H1 (cell line): ENCODE data around the gene NKX2-4. TPM values are rescaled to one million over a fixed set of nuclear protein-coding genes. Genes with fewer than 3 reads are reported as not detected.

Experiments used
- CTCF ChIA-PET: fragments of 300-600 bp; sonication (Branson Sonifier 250); formaldehyde crosslinking; loops from one replicate; lab custom pipeline; 2021; ENCODE audit not compliant: partially characterized antibody; lab: Charles Lee
- POLR2A ChIA-PET: fragments of 300-600 bp; sonication (Branson Sonifier 250); formaldehyde crosslinking; loops from one replicate; lab custom pipeline; 2021; ENCODE audit warnings: inconsistent platforms; ENCODE audit not compliant: partially characterized antibody; lab: Charles Lee
- DNase-seq, 2 experiments: peaks; one replicate each; pipeline versions ENCODE4 v3.0.0 to v3.0.0-alpha.2; 2010 to 2022; ENCODE audit warnings: low spot score in 2 of 2, low read depth in 1 of 2, mixed read lengths in 1 of 2
- FAIRE-seq: peaks from 2 replicates; lab custom pipeline; 2011; peaks lifted over from hg19 to GRCh38; lab: Jason Lieb, UNC
- H2AFZ ChIP-seq: 2 replicates; pipeline ENCODE4 v1.8.1; 2012; ENCODE audit warnings: low read length, inconsistent platforms
- H2AK5ac ChIP-seq: 2 replicates; pipeline ENCODE4 v1.6.1; 2013; ENCODE audit warnings: low read depth, low read length
- H2BK120ac ChIP-seq: replicated peaks from 2 replicates; pipeline ENCODE3; 2013; ENCODE audit warnings: low read depth, low read length, inconsistent platforms
- H2BK12ac ChIP-seq: 2 replicates; pipeline ENCODE4 v1.6.1; 2013; ENCODE audit warnings: low read depth, low read length
- H2BK15ac ChIP-seq: 2 replicates; pipeline ENCODE4 v1.6.1; 2013; ENCODE audit warnings: low read length
- H2BK20ac ChIP-seq: 2 replicates; pipeline ENCODE4 v1.6.1; 2013; ENCODE audit warnings: low read length
- H2BK5ac ChIP-seq: 2 replicates; pipeline ENCODE4 v1.6.1; 2013; ENCODE audit warnings: low read depth, low read length
- H3K14ac ChIP-seq: 2 replicates; pipeline ENCODE4 v1.6.1; 2013; ENCODE audit warnings: inconsistent platforms; ENCODE audit not compliant: insufficient read length
- H3K18ac ChIP-seq: 2 replicates; pipeline ENCODE4 v1.6.1; 2013; ENCODE audit warnings: low read length; ENCODE audit errors: extremely low read depth
- H3K23ac ChIP-seq: 2 replicates; pipeline ENCODE4 v1.6.1; 2013; ENCODE audit warnings: inconsistent platforms; ENCODE audit not compliant: insufficient read length
- H3K23me2 ChIP-seq: 2 replicates; pipeline ENCODE4 v1.6.1; 2013; ENCODE audit warnings: low read depth, low read length
- H3K27ac ChIP-seq: 2 replicates; pipeline ENCODE4 v1.6.1; 2011; ENCODE audit warnings: low read depth, low read length, inconsistent platforms
- H3K27me3 ChIP-seq, 4 experiments: replicated peaks in 1 of 4; 1 replicate in 1 of 4; 2 replicates in 3 of 4; pipeline versions ENCODE4 v1.6.1 to v1.8.1; 2011 to 2013; ENCODE audit warnings: low read length in 3 of 4, mild to moderate bottlenecking in 3 of 4, inconsistent platforms in 2 of 4, mixed read lengths in 2 of 4, moderate library complexity in 1 of 4; ENCODE audit not compliant: control insufficient read depth in 3 of 4, insufficient read depth in 3 of 4; ENCODE audit errors: extremely low read depth in 1 of 4
- H3K36me3 ChIP-seq, 4 experiments: 2 replicates each; pipeline versions ENCODE4 v1.6.1 to v1.8.1; 2011 to 2013; ENCODE audit warnings: mild to moderate bottlenecking in 4 of 4, low read length in 3 of 4, moderate library complexity in 2 of 4, control low read depth in 1 of 4, inconsistent platforms in 1 of 4; ENCODE audit not compliant: insufficient read depth in 4 of 4, control insufficient read depth in 2 of 4
- H3K4ac ChIP-seq: replicated peaks from 2 replicates; pipeline ENCODE3; 2013; ENCODE audit warnings: low read length, low read depth, mixed read lengths, inconsistent platforms; ENCODE audit not compliant: insufficient read length
- H3K4me1 ChIP-seq, 4 experiments: replicated peaks in 1 of 4; 1 replicate in 1 of 4; 2 replicates in 3 of 4; pipeline versions ENCODE4 v1.6.1 to v1.8.1; 2011 to 2013; ENCODE audit warnings: low read length in 3 of 4, inconsistent platforms in 2 of 4, mixed read lengths in 1 of 4; ENCODE audit not compliant: insufficient read depth in 4 of 4, control insufficient read depth in 3 of 4
- H3K4me2 ChIP-seq, 2 experiments: 2 replicates each; pipeline versions ENCODE4 v1.6.1 to v1.8.1; 2011 to 2013; ENCODE audit warnings: low read depth in 2 of 2, low read length in 2 of 2, control low read depth in 1 of 2, inconsistent platforms in 1 of 2, mild to moderate bottlenecking in 1 of 2; ENCODE audit not compliant: insufficient read depth in 1 of 2
- H3K4me3 ChIP-seq, 4 experiments: fragments of 200-600, 300-600 bp in 1 of 4; sonication (generic), shearing (Covaris generic), sonication (Bioruptor Twin) in 1 of 4; 2 replicates each; pipeline versions ENCODE4 v1.5.1 to v1.8.1; 2011 to 2016; ENCODE audit warnings: low read length in 4 of 4, low read depth in 3 of 4, control low read depth in 2 of 4, inconsistent platforms in 2 of 4, mild to moderate bottlenecking in 2 of 4, mixed read lengths in 1 of 4, moderate library complexity in 1 of 4; ENCODE audit not compliant: insufficient read depth in 2 of 4; ENCODE audit errors: extremely low read depth in 1 of 4
- H3K56ac ChIP-seq: replicated peaks from 2 replicates; pipeline ENCODE3; 2013; ENCODE audit warnings: low read depth, mild to moderate bottlenecking, mixed read lengths, low read length, inconsistent platforms; ENCODE audit not compliant: insufficient read length
- H3K79me1 ChIP-seq: 2 replicates; pipeline ENCODE4 v1.6.1; 2013; ENCODE audit warnings: low read depth, low read length, control low read depth
- H3K79me2 ChIP-seq, 2 experiments: 2 replicates each; pipeline versions ENCODE4 v1.6.1 to v1.8.1; 2012 to 2013; ENCODE audit warnings: low read length in 2 of 2, mild to moderate bottlenecking in 2 of 2, inconsistent platforms in 1 of 2; ENCODE audit not compliant: insufficient read depth in 2 of 2, control insufficient read depth in 1 of 2
- H3K9ac ChIP-seq, 4 experiments: replicated peaks in 1 of 4; 1 replicate in 1 of 4; 2 replicates in 3 of 4; pipeline versions ENCODE4 v1.6.1 to v1.8.1; 2011 to 2013; ENCODE audit warnings: low read depth in 3 of 4, low read length in 3 of 4, control low read depth in 2 of 4, mild to moderate bottlenecking in 2 of 4, moderate library complexity in 2 of 4, inconsistent platforms in 1 of 4; ENCODE audit errors: extremely low read depth in 1 of 4
- H3K9me3 ChIP-seq, 2 experiments: 2 replicates each; pipeline versions ENCODE4 v1.6.1 to v1.8.1; 2012 to 2013; ENCODE audit warnings: mild to moderate bottlenecking in 2 of 2, moderate library complexity in 2 of 2, control low read depth in 1 of 2, inconsistent platforms in 1 of 2, low read depth in 1 of 2, low read length in 1 of 2, mixed read lengths in 1 of 2; ENCODE audit not compliant: insufficient read depth in 2 of 2
- H4K20me1 ChIP-seq, 2 experiments: replicated peaks in 1 of 2; 2 replicates each; pipeline versions ENCODE3 to v1.8.1; 2011 to 2013; ENCODE audit warnings: inconsistent platforms in 2 of 2, low read length in 2 of 2, mild to moderate bottlenecking in 1 of 2; ENCODE audit not compliant: insufficient read depth in 2 of 2, control insufficient read depth in 1 of 2
- H4K5ac ChIP-seq: 2 replicates; pipeline ENCODE4 v1.6.1; 2013; ENCODE audit warnings: low read length, low read depth, mixed read lengths, inconsistent platforms; ENCODE audit not compliant: insufficient read length
- H4K8ac ChIP-seq: 2 replicates; pipeline ENCODE4 v1.8.0; 2013; ENCODE audit warnings: mild to moderate bottlenecking, moderate library complexity, low read length, inconsistent platforms; ENCODE audit not compliant: insufficient read depth; ENCODE audit errors: extremely low read depth
- H4K91ac ChIP-seq: replicated peaks from 2 replicates; pipeline ENCODE3; 2013; ENCODE audit warnings: low read length, mixed read lengths, inconsistent platforms; ENCODE audit not compliant: insufficient read length
- POLR2A ChIP-seq, 2 experiments: IDR thresholded peaks; 1 replicate in 1 of 2; 2 replicates in 1 of 2; pipeline ENCODE4 v1.6.1; 2011; ENCODE audit warnings: low read depth in 2 of 2, low read length in 2 of 2, mild to moderate bottlenecking in 2 of 2; ENCODE audit errors: control extremely low read depth in 1 of 2
- SP2 ChIP-seq: IDR thresholded peaks from 2 replicates; pipeline ENCODE4 v1.6.1; 2012; ENCODE audit warnings: mild to moderate bottlenecking, low read length, inconsistent platforms
- WGBS, 2 experiments: shearing (Covaris generic) in 1 of 2; methylation state at CpG; one replicate each; pipeline versions ENCODE4 v1.1.6 to v1.1.7; 2013 to 2015; ENCODE audit warnings: low lambda C conversion rate in 2 of 2, mixed read lengths in 2 of 2, inconsistent platforms in 1 of 2, low coverage in 1 of 2, missing lambda C conversion rate in 1 of 2; ENCODE audit not compliant: insufficient replicate concordance in 2 of 2, insufficient coverage in 1 of 2, insufficient read length in 1 of 2; ENCODE audit errors: extremely low coverage in 1 of 2, missing lambda C conversion rate in 1 of 2; 5-methylcytosine and 5-hydroxymethylcytosine counted together
- polyA plus RNA-seq, 7 experiments: library from polyadenylated mRNA; depleted of rRNA in 3 of 7; stranded (reverse) in 5 of 7; unstranded in 2 of 7; fragments of >200 nt in 5 of 7; fragments of 200-250 nt in 2 of 7; gene quantifications; 1 replicate in 5 of 7; 2 replicates in 1 of 7; 4 replicates in 1 of 7; pipeline versions ENCODE4 v1.2.1 to v1.2.3, GENCODE V29; 2011 to 2013; ENCODE audit warnings: missing spikeins in 2 of 7, mixed read lengths in 2 of 7
- total RNA-seq: library from RNA; stranded (reverse); fragmentation: NEBNext Ultra II Directional; extraction: Animal tissue kit (Norgen Biotek cat#: 25700); gene quantifications from 2 replicates; pipeline ENCODE4 v1.2.1, GENCODE V29; 2021

NKX2-4 gene
- total and polyA plus RNA-seq, 2 of the 8 experiments (the other 6 are each of a cell fraction or from before 2014, with no cell fraction given), result 0.12 to 0.37 TPM

GRCh38 chr20:21388566-21388965 is 8.8 kb downstream of the NKX2-4 start:
- Histone ChIP-seq H3K9ac (no peak overlapping the region), H3K79me2 (no peaks in the 10 kb centered on the region), H3K27ac (no peak overlapping the region), H3K4me3 (no peak overlapping the region), H3K36me3 (peaks cover 0 to 29% (median 10%) of the 10 kb centered on the region in 4 experiments; a peak in 6 of 8 replicates), H3K4ac (no peak overlapping the region), H2BK120ac (no peak overlapping the region), H3K27me3 (peaks cover 15 to 27% (median 19%) of the 10 kb centered on the region in 4 experiments), H3K23ac (no peak overlapping the region), H3K56ac (no peak overlapping the region), H3K14ac (no peak overlapping the region), H3K9me3 (no peaks in the 10 kb centered on the region), H2AFZ (no peak overlapping the region), H4K20me1 (peaks cover 0 to 7% of the 10 kb centered on the region in 2 experiments), H4K91ac (no peak overlapping the region), H3K4me1 (no peaks in the 10 kb centered on the region), H4K5ac (no peak overlapping the region), H3K79me1 (no peaks in the 10 kb centered on the region), H3K4me2 (no peak overlapping the region), H2BK12ac (no peak overlapping the region), H2BK20ac (no peak overlapping the region), H3K18ac (no peak overlapping the region), H2BK15ac (no peak overlapping the region), H2AK5ac (no peak overlapping the region), H4K8ac (no peak overlapping the region), H2BK5ac (no peak overlapping the region), H3K23me2 (peaks cover 3% of the 10 kb centered on the region; the same call in 1 of the 2 replicates)
- 97% methylated on average over 1 of the region's 1 CpG; no CpG with 5 or more reads in 1 of the 2 experiments for WGBS, 2 experiments
- TF ChIP-seq SP2 (no peak), POLR2A (IDR thresholded peaks at IDR 0.05; ENCODE audit: control extremely low read depth in 1 of 2, low read depth in 2 of 2, low read length in 2 of 2) (peak in 1 of 2 experiments; percentile 20; a peak in 1 of 3 replicates)
- CTCF ChIA-PET, result no interaction called here
- no peak for DNase-seq
- POLR2A ChIA-PET, result no interaction called here
- FAIRE-seq, result no peak
